PFSK-1 (cell line): ENCODE measurements around the gene RHBDD1.

Experiments
- FOXP2 ChIP-seq: optimal IDR thresholded peaks from 2 replicates; pipeline ENCODE3; 2011; ENCODE audit warnings: borderline replicate concordance, control low read depth, inconsistent platforms; ENCODE audit not compliant: insufficient read depth; ENCODE audit errors: extremely low read length, extremely low read depth
- POLR2AphosphoS5 ChIP-seq: IDR thresholded peaks from 2 replicates; pipeline ENCODE4 v1.6.1; 2012; ENCODE audit warnings: low read depth, mild to moderate bottlenecking, control low read depth, low read length, moderate library complexity
- SIN3A ChIP-seq: IDR thresholded peaks from 2 replicates; pipeline ENCODE4 v1.6.1; 2012; ENCODE audit warnings: mild to moderate bottlenecking, low read length, moderate library complexity, borderline replicate concordance; ENCODE audit not compliant: insufficient read depth
- TAF1 ChIP-seq: IDR thresholded peaks from 2 replicates; pipeline ENCODE4 v1.6.1; 2012; ENCODE audit warnings: low read length, control low read depth, borderline replicate concordance; ENCODE audit not compliant: insufficient read depth
- TF ChIP-seq, protein P1 (sequence below), 2 experiments: IDR thresholded peaks; 2 replicates each; pipeline versions ENCODE4 v1.6.1 to v1.8.0; 2011 to 2012; ENCODE audit warnings: low read depth in 2 of 2, low read length in 2 of 2, control low read depth in 1 of 2, inconsistent platforms in 1 of 2, mild to moderate bottlenecking in 1 of 2, moderate library complexity in 1 of 2; ENCODE audit not compliant: insufficient read depth in 1 of 2

The RHBDD1 gene

DNA sequence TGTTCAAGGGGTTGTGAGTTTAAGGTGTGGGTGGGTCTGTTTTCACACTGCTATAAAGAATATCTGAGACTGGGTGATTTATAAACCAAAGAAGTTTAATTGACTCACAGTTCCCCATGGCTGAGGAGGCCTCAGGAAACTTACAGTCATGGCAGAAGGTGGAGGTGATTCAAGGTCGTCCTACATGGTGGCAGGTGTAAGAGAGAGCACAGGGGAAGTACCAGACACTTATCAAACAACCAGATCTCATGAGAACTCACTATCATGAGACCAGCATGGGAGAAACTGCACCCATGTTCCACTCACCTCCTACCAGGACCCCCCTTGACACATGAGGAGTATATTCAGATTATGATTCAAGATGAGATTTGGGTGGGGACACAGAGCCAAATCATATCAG is 38.0 kb downstream of the RHBDD1 start:
- no peak for TF ChIP-seq POLR2AphosphoS5
- TF ChIP-seq, protein P1, sequence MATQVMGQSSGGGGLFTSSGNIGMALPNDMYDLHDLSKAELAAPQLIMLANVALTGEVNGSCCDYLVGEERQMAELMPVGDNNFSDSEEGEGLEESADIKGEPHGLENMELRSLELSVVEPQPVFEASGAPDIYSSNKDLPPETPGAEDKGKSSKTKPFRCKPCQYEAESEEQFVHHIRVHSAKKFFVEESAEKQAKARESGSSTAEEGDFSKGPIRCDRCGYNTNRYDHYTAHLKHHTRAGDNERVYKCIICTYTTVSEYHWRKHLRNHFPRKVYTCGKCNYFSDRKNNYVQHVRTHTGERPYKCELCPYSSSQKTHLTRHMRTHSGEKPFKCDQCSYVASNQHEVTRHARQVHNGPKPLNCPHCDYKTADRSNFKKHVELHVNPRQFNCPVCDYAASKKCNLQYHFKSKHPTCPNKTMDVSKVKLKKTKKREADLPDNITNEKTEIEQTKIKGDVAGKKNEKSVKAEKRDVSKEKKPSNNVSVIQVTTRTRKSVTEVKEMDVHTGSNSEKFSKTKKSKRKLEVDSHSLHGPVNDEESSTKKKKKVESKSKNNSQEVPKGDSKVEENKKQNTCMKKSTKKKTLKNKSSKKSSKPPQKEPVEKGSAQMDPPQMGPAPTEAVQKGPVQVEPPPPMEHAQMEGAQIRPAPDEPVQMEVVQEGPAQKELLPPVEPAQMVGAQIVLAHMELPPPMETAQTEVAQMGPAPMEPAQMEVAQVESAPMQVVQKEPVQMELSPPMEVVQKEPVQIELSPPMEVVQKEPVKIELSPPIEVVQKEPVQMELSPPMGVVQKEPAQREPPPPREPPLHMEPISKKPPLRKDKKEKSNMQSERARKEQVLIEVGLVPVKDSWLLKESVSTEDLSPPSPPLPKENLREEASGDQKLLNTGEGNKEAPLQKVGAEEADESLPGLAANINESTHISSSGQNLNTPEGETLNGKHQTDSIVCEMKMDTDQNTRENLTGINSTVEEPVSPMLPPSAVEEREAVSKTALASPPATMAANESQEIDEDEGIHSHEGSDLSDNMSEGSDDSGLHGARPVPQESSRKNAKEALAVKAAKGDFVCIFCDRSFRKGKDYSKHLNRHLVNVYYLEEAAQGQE (IDR thresholded peaks at IDR 0.05; ENCODE audit: insufficient read depth in 1 of 2, low read depth in 2 of 2, low read length in 2 of 2) = no peak
- no peak for TF ChIP-seq FOXP2
- TF ChIP-seq SIN3A = no peak
- no peak for TF ChIP-seq TAF1

DNA sequence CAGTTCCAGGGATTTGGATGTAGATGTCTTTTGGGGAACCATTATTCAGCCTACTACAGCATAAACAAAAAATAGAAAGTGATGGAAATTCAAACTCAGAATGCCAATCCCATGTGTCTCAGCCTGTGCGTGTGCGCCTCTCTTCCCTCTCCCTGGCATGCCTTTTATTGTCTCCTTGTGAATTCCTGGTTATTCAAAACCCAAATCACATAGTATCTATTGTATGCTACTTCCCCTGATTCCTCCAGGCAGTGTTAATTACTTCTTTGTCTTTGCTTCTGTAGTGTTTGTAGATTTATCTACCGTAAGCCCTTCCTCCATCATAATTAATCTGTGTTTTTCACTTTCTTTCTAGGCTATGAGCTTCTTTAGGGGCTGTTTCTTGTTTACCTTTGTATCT is 38.9 kb downstream of the RHBDD1 start:
- no peak for TF ChIP-seq POLR2AphosphoS5
- TF ChIP-seq SIN3A = no peak
- no peak for TF ChIP-seq FOXP2
- TF ChIP-seq, protein P1 (IDR thresholded peaks at IDR 0.05; ENCODE audit: insufficient read depth in 1 of 2, low read depth in 2 of 2, low read length in 2 of 2) = no peak
- no peak for TF ChIP-seq TAF1

DNA sequence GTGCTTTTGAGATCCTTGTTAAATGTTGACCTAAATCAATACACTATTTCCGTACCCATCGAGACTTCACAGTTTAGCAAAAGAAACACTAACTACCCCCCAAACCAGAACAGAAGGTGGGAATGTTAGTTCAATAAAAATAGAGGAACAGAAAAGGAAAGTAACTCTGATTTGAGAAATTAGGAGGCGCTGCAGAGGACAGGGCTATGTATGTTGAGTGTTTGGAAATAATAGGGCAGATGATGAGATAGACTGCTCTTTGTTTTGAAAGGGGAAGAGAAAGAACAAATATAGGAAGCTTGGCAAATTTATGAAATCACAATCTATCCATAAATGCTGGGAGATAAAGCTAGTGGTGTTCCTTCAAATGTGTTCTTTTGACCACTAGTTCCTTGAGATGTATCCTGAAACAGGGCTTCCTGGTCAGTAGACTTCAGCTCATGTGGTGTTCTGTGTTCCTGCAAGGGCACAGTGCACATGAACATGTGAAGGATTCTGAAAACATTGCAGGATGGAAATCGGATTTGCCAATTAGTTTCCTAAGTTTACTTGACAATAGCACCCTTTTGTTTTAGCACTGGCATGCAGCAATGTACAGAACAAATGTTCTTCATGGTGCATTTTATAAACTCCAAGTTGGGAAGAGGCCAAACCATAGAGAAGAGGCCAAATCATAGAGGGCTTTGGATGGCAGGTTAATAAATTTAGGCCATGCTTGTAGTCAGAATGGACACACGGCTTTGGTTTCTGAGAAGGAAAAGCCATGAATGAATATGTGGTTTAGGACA is 39.8 kb downstream of the RHBDD1 start:
- TF ChIP-seq FOXP2 (no peak), POLR2AphosphoS5 (no peak), TAF1 (no peak)
- TF ChIP-seq, protein P1 (IDR thresholded peaks at IDR 0.05; ENCODE audit: insufficient read depth in 1 of 2, low read depth in 2 of 2, low read length in 2 of 2) = no peak

DNA sequence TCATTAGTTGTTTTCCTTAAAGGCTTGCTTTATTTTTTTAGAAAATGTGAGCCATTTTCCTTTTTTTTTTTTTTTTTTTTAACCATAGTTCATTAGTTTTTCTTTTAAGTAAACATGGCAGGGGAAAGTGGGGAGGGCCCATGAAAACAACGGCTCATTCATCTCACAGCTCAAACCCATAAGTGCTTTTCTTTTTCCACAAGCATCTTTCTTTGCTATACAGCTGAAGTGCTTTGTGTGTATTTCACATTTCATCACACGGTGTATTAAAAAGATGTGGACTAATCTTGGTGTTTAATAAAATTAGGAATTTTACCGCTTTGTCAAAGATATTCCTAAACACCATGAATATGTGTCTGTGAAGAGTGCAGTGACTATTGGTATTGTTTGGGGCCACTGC is 41.6 kb downstream of the RHBDD1 start:
- TF ChIP-seq TAF1 = no peak
- TF ChIP-seq SIN3A = no peak
- TF ChIP-seq, protein P1 (IDR thresholded peaks at IDR 0.05; ENCODE audit: insufficient read depth in 1 of 2, low read depth in 2 of 2, low read length in 2 of 2) = no peak
- TF ChIP-seq POLR2AphosphoS5 = no peak
- TF ChIP-seq FOXP2 = no peak
